HCT116 (cell line): ENCODE measurements around the gene TMEM9. TPM values are rescaled to one million over a fixed set of nuclear protein-coding genes. Genes with fewer than 3 reads are reported as not detected.

Experiments used
- ATAC-seq: fragments of 200-7000 bp; cut with Tn5 transposase; 2 replicates; pipeline ENCODE4 v1.9.1; 2020; ENCODE audit warnings: mild to moderate bottlenecking, moderate library complexity
- BruUV-seq: library from RNA; stranded (reverse); fragments of 400-500 nt; replicated peaks from 2 replicates; lab custom pipeline; 2021; lab: Mats Ljungman, UMichigan
- CTCF ChIA-PET: fragments of 300-600 bp; sonication (Branson Sonifier 250); formaldehyde crosslinking; loops from one replicate; lab custom pipeline; 2021; ENCODE audit warnings: antibody characterized with exemption; lab: Charles Lee
- POLR2A ChIA-PET: fragments of 300-600, 350-600 bp; sonication (Branson Sonifier 250); formaldehyde crosslinking; loops from one replicate; lab custom pipeline; 2021; ENCODE audit warnings: antibody characterized with exemption; lab: Charles Lee
- RAD21 ChIA-PET, 2 experiments: fragments of 300-600 bp; sonication (Branson Sonifier 250); formaldehyde crosslinking; loops; one replicate each; lab custom pipeline; 2023; ENCODE audit warnings: low total read pairs in 2 of 2; ENCODE audit not compliant: uncharacterized antibody in 2 of 2, unreplicated experiment in 2 of 2, low non-redundant PET in 1 of 2; lab: Charles Lee
- DNase-seq: peaks from one replicate; pipeline ENCODE4 v3.0.0-alpha.2; 2010; ENCODE audit warnings: low read depth, low spot score
- H2AFZ ChIP-seq: fragments of 200-600 bp; shearing (Covaris generic), sonication (generic); 2 replicates; pipeline ENCODE4 v1.6.1; 2017; ENCODE audit warnings: low read depth, mixed run types, mixed read lengths, antibody characterized with exemption, low read length; ENCODE audit not compliant: poor library complexity, severe bottlenecking
- H3K27ac ChIP-seq: 2 replicates; pipeline ENCODE4 v1.5.1; 2012; ENCODE audit warnings: low read depth, low read length
- H3K27me3 ChIP-seq: fragments of 200-600 bp; sonication (generic); 2 replicates; pipeline ENCODE4 v1.6.1; 2016; ENCODE audit warnings: mixed run types, low read length, mixed read lengths; ENCODE audit not compliant: insufficient read depth
- H3K36me3 ChIP-seq, 2 experiments: fragments of 200-500 bp in 1 of 2; fragments of 200-600 bp in 1 of 2; sonication (Bioruptor generic) in 1 of 2; sonication (generic) in 1 of 2; 2 replicates each; pipeline versions ENCODE4 v1.5.1 to v1.6.1; 2014 to 2016; ENCODE audit warnings: low read length in 2 of 2, inconsistent platforms in 1 of 2, mixed read lengths in 1 of 2, mixed run types in 1 of 2; ENCODE audit not compliant: insufficient read depth in 2 of 2, control insufficient read depth in 1 of 2
- H3K4me1 ChIP-seq, 2 experiments: fragments of 200-600 bp in 1 of 2; sonication (generic) in 1 of 2; 2 replicates each; pipeline versions ENCODE4 v1.5.1 to v1.6.1; 2012 to 2017; ENCODE audit warnings: low read length in 2 of 2, inconsistent platforms in 1 of 2, mild to moderate bottlenecking in 1 of 2, mixed read lengths in 1 of 2, mixed run types in 1 of 2, moderate library complexity in 1 of 2; ENCODE audit not compliant: insufficient read depth in 2 of 2, control insufficient read depth in 1 of 2
- H3K4me2 ChIP-seq: fragments of 200-600 bp; sonication (generic); 2 replicates; pipeline ENCODE4 v1.6.1; 2017; ENCODE audit warnings: mixed run types, low read length, mixed read lengths
- H3K4me3 ChIP-seq, 2 experiments: fragments of 200-600 bp in 1 of 2; sonication (generic) in 1 of 2; replicated peaks in 1 of 2; 2 replicates each; pipeline ENCODE4 v1.5.1; 2011 to 2016; ENCODE audit warnings: low read length in 2 of 2, control low read depth in 1 of 2, low read depth in 1 of 2, mild to moderate bottlenecking in 1 of 2, mixed read lengths in 1 of 2, mixed run types in 1 of 2
- H3K79me2 ChIP-seq: fragments of 200-600 bp; sonication (generic); 2 replicates; pipeline ENCODE4 v1.6.1; 2017; ENCODE audit warnings: mild to moderate bottlenecking, mixed run types, low read length, moderate library complexity, mixed read lengths; ENCODE audit not compliant: insufficient read depth
- H3K9ac ChIP-seq: fragments of 200-600 bp; sonication (generic); 2 replicates; pipeline ENCODE4 v1.6.1; 2016; ENCODE audit warnings: low read length, mixed read lengths
- H3K9me2 ChIP-seq: fragments of 200-600 bp; sonication (generic), shearing (Covaris generic); 2 replicates; pipeline ENCODE4 v1.6.1; 2017; ENCODE audit warnings: mixed run types, mild to moderate bottlenecking, moderate library complexity; ENCODE audit not compliant: insufficient read depth
- H3K9me3 ChIP-seq, 2 experiments: fragments of 200-500 bp in 1 of 2; fragments of 200-600 bp in 1 of 2; sonication (Bioruptor generic) in 1 of 2; sonication (generic) in 1 of 2; 2 replicates each; pipeline ENCODE4 v1.6.1; 2014 to 2017; ENCODE audit warnings: low read length in 2 of 2, mixed read lengths in 2 of 2, inconsistent platforms in 1 of 2, low read depth in 1 of 2, mild to moderate bottlenecking in 1 of 2, mixed run types in 1 of 2, moderate library complexity in 1 of 2; ENCODE audit not compliant: control insufficient read depth in 1 of 2, insufficient read depth in 1 of 2
- H4K20me1 ChIP-seq: fragments of 200-600 bp; sonication (generic), shearing (Covaris generic); 2 replicates; pipeline ENCODE4 v1.6.1; 2017; ENCODE audit warnings: mixed run types, mild to moderate bottlenecking, moderate library complexity; ENCODE audit not compliant: insufficient read depth
- CEBPB ChIP-seq: IDR thresholded peaks from 2 replicates; pipeline ENCODE4 v1.6.1; 2012; ENCODE audit warnings: low read depth
- EGR1 ChIP-seq: IDR thresholded peaks from 2 replicates; pipeline ENCODE4 v1.6.1; 2012; ENCODE audit warnings: low read depth
- FOSL1 ChIP-seq: IDR thresholded peaks from 2 replicates; pipeline ENCODE4 v1.6.1; 2012; ENCODE audit warnings: low read depth
- RAD21 ChIP-seq: IDR thresholded peaks from 2 replicates; pipeline ENCODE4 v1.6.1; 2012; ENCODE audit warnings: low read depth, mild to moderate bottlenecking
- REST ChIP-seq: IDR thresholded peaks from 2 replicates; pipeline ENCODE4 v1.6.1; 2012; ENCODE audit warnings: low read depth
- SP1 ChIP-seq: IDR thresholded peaks from 2 replicates; pipeline ENCODE4 v1.6.1; 2012; ENCODE audit warnings: low read depth
- SRF ChIP-seq: IDR thresholded peaks from 2 replicates; pipeline ENCODE4 v1.6.1; 2012; ENCODE audit warnings: low read depth
- TCF7L2 ChIP-seq: IDR thresholded peaks from 2 replicates; pipeline ENCODE4 v1.7.0; 2011; ENCODE audit warnings: borderline replicate concordance, inconsistent platforms; ENCODE audit not compliant: insufficient read depth, insufficient read length; ENCODE audit errors: extremely low read depth
- YY1 ChIP-seq: IDR thresholded peaks from 2 replicates; pipeline ENCODE4 v1.6.1; 2011; ENCODE audit warnings: low read length, low read depth, moderate library complexity, mild to moderate bottlenecking; ENCODE audit not compliant: insufficient replicate concordance; ENCODE audit errors: extremely low read depth
- ZBTB33 ChIP-seq: IDR thresholded peaks from 2 replicates; pipeline ENCODE4 v1.6.1; 2011; ENCODE audit warnings: mild to moderate bottlenecking, low read length, moderate library complexity; ENCODE audit not compliant: insufficient replicate concordance; ENCODE audit errors: extremely low read depth
- ZNF274 ChIP-seq: fragments of 200-500 bp; sonication (Bioruptor generic); IDR thresholded peaks from 2 replicates; pipeline ENCODE4 v1.6.1; 2014; ENCODE audit warnings: mild to moderate bottlenecking, low read depth, low read length, inconsistent platforms
- intact Hi-C: fragments of 100-400 bp; cut with micrococcal nuclease; formaldehyde crosslinking; loops from 2 replicates; pipeline ENCODE4 v1.10.0; 2022
- total RNA-seq: library from RNA; stranded (reverse); gene quantifications from one replicate; pipeline ENCODE4 v1.2.1, GENCODE V29; 2021; ENCODE audit not compliant: unreplicated experiment
- TF ChIP-seq, protein P1 (sequence below): IDR thresholded peaks from 2 replicates; pipeline ENCODE4 v1.6.1; 2012
- TF ChIP-seq, protein P2 (sequence below), 3 experiments: fragments of 200-600 bp in 1 of 3; sonication (generic) in 1 of 3; IDR thresholded peaks in 2 of 3; conservative IDR thresholded peaks in 1 of 3; 2 replicates each; pipeline ENCODE4 v1.5.1; 2012 to 2017; ENCODE audit warnings: low read depth in 2 of 3, low read length in 2 of 3, antibody characterized with exemption in 1 of 3, borderline replicate concordance in 1 of 3, control low read depth in 1 of 3, mild to moderate bottlenecking in 1 of 3, mixed read lengths in 1 of 3, mixed run types in 1 of 3, moderate library complexity in 1 of 3; ENCODE audit not compliant: insufficient read depth in 1 of 3

TMEM9 gene
- total RNA-seq, 1 experiment from 2014 or later = 66.3 TPM

- TF ChIP-seq TCF7L2 (no peak), ZNF274 (no peak), EGR1 (no peak), SRF (no peak), FOSL1 (no peak), RAD21 (no peak), CEBPB (no peak), REST (no peak), SP1 (no peak), YY1 (no peak)
- TF ChIP-seq, protein P1, sequence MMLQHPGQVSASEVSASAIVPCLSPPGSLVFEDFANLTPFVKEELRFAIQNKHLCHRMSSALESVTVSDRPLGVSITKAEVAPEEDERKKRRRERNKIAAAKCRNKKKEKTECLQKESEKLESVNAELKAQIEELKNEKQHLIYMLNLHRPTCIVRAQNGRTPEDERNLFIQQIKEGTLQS = no peak
Observed at GRCh38 chr1:201105688-201106087, 48.6 kb downstream of the TMEM9 start (continued).

GRCh38 chr1:201104141-201104540 lies 50.1 kb downstream of the TMEM9 start:
- Histone ChIP-seq H3K9me3 (no peaks in the 10 kb centered on the region), H4K20me1 (no peaks in the 10 kb centered on the region), H3K4me3 (no peak overlapping the region), H2AFZ (no peak overlapping the region), H3K27me3 (no peaks in the 10 kb centered on the region), H3K9me2 (no peaks in the 10 kb centered on the region), H3K79me2 (no peaks in the 10 kb centered on the region), H3K36me3 (no peaks in the 10 kb centered on the region), H3K9ac (no peak overlapping the region), H3K27ac (no peak overlapping the region), H3K4me2 (no peak overlapping the region), H3K4me1 (no peaks in the 10 kb centered on the region)
- ChIA-PET CTCF (interaction anchor here (1.6 kb wide), 1 partner anchor 126 kb away, joined by 3 read pairs; no protein-coding TSS in a partner anchor), POLR2A (no interaction called here), RAD21 (no interaction called here)
- no TSS peak for BruUV-seq
- DNase-seq = no peak
- intact Hi-C loops = no loop called here
- ATAC-seq = no peak
- no peak for TF ChIP-seq ZBTB33
- TF ChIP-seq REST = no peak
- TF ChIP-seq, protein P2, sequence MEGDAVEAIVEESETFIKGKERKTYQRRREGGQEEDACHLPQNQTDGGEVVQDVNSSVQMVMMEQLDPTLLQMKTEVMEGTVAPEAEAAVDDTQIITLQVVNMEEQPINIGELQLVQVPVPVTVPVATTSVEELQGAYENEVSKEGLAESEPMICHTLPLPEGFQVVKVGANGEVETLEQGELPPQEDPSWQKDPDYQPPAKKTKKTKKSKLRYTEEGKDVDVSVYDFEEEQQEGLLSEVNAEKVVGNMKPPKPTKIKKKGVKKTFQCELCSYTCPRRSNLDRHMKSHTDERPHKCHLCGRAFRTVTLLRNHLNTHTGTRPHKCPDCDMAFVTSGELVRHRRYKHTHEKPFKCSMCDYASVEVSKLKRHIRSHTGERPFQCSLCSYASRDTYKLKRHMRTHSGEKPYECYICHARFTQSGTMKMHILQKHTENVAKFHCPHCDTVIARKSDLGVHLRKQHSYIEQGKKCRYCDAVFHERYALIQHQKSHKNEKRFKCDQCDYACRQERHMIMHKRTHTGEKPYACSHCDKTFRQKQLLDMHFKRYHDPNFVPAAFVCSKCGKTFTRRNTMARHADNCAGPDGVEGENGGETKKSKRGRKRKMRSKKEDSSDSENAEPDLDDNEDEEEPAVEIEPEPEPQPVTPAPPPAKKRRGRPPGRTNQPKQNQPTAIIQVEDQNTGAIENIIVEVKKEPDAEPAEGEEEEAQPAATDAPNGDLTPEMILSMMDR (IDR thresholded peaks at IDR 0.05 in 2 of 3, conservative IDR thresholded peaks at IDR 0.05 in 1 of 3; ENCODE audit: borderline replicate concordance in 1 of 3, insufficient read depth in 1 of 3, low read depth in 2 of 3, low read length in 2 of 3) = no peak
- no peak for TF ChIP-seq RAD21
- TF ChIP-seq FOSL1 = no peak
